Type B pancreatic cell (in vitro differentiated cells): ENCODE results near the gene TEX13C. TPM values are rescaled to one million over a fixed set of nuclear protein-coding genes. Genes with fewer than 3 reads are reported as not detected.
"Not testable (repeated sequence)": the region's sequence is repeated elsewhere in the genome, so short reads cannot be mapped to it uniquely, and the experiment has no call there.

ENCODE experiments used
- DNase-seq: peaks from one replicate; pipeline ENCODE4 v3.0.0; 2021; ENCODE audit warnings: mixed read lengths; ENCODE audit not compliant: unreplicated experiment; ENCODE audit errors: extremely low spot score
- H3K27ac Mint-ChIP-seq: 2 replicates; pipeline ENCODE4 v1.8.0; 2021; ENCODE audit warnings: mild to moderate bottlenecking, mixed read lengths
- H3K27me3 Mint-ChIP-seq: 2 replicates; pipeline ENCODE4 v1.8.0; 2021; ENCODE audit warnings: mixed read lengths
- H3K36me3 Mint-ChIP-seq: 2 replicates; pipeline ENCODE4 v1.8.0; 2021; ENCODE audit warnings: mixed read lengths
- H3K4me1 Mint-ChIP-seq: one replicate; pipeline ENCODE4 v1.8.0; 2021; ENCODE audit warnings: mixed read lengths; ENCODE audit not compliant: unreplicated experiment
- H3K4me3 Mint-ChIP-seq: 2 replicates; pipeline ENCODE4 v1.8.0; 2021; ENCODE audit warnings: mild to moderate bottlenecking, mixed read lengths
- H3K9me3 Mint-ChIP-seq: 2 replicates; pipeline ENCODE4 v1.8.0; 2021; ENCODE audit warnings: mixed read lengths
- total RNA-seq: library from RNA; stranded (reverse); gene quantifications from 2 replicates; pipeline ENCODE4 v1.2.1, GENCODE V29; 2021; ENCODE audit warnings: low replicate concordance
- TF ChIP-seq, protein P1 (sequence below): fragments of 200-600 bp; sonication (generic); conservative IDR thresholded peaks from 2 replicates; pipeline ENCODE4 v1.5.0; 2021; ENCODE audit warnings: antibody characterized with exemption, mild to moderate bottlenecking

The TEX13C gene
- total RNA-seq, 1 donor from 2014 or later: not detected

DNA sequence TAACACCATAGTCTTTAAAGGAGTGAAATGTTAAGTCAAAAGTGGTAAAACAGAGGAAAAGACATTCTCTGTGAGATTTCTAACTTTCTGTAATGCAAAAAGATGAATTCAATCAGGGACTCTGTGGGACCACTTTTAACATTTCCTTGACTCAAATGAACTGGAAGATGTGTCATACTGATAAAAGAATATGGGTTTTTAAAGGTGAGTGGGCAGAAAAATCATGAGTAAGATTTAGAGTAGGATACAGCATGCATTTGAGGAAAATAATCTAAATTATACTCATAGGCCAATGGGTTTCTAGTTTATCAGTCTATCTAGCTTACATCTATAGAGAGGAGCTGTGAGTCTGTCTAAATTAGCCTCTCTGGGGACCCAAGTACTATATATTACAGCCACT is 11.0 kb upstream of the TEX13C start:
- peaks cover 5% of the 10 kb centered on the region for H3K27me3 Mint-ChIP-seq
- TF ChIP-seq, protein P1, sequence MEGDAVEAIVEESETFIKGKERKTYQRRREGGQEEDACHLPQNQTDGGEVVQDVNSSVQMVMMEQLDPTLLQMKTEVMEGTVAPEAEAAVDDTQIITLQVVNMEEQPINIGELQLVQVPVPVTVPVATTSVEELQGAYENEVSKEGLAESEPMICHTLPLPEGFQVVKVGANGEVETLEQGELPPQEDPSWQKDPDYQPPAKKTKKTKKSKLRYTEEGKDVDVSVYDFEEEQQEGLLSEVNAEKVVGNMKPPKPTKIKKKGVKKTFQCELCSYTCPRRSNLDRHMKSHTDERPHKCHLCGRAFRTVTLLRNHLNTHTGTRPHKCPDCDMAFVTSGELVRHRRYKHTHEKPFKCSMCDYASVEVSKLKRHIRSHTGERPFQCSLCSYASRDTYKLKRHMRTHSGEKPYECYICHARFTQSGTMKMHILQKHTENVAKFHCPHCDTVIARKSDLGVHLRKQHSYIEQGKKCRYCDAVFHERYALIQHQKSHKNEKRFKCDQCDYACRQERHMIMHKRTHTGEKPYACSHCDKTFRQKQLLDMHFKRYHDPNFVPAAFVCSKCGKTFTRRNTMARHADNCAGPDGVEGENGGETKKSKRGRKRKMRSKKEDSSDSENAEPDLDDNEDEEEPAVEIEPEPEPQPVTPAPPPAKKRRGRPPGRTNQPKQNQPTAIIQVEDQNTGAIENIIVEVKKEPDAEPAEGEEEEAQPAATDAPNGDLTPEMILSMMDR: no peak
- no peak overlapping the region for H3K27ac Mint-ChIP-seq
- no peak for DNase-seq
- no peaks in the 10 kb centered on the region for H3K36me3 Mint-ChIP-seq
- H3K4me3 Mint-ChIP-seq: no peak overlapping the region
- no peaks in the 10 kb centered on the region for H3K9me3 Mint-ChIP-seq
- H3K4me1 Mint-ChIP-seq: no peaks in the 10 kb centered on the region

DNA sequence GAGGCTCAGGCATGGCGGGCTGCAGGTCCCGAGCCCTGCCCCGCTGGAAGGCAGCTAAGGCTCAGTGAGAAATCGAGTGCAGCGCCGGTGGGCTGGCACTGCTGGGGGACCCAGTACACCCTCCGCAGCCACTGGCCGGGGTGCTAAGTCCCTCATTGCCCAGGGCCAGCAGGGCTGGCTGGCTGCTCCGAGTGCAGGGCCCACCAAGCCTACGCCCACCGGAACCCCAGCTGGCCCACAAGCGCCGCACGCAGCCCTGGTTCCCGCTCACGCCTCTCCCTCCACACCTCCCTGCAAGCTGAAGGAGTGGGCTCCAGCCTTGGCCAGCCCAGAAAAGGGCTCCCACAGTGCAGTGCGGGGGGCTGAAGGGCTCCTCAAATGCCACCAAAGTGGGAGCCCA is 505 bp upstream of the TEX13C start:
- not testable (repeated sequence) for H3K4me1 Mint-ChIP-seq, H3K36me3 Mint-ChIP-seq, H3K9me3 Mint-ChIP-seq, DNase-seq, H3K4me3 Mint-ChIP-seq, H3K27me3 Mint-ChIP-seq, H3K27ac Mint-ChIP-seq

DNA sequence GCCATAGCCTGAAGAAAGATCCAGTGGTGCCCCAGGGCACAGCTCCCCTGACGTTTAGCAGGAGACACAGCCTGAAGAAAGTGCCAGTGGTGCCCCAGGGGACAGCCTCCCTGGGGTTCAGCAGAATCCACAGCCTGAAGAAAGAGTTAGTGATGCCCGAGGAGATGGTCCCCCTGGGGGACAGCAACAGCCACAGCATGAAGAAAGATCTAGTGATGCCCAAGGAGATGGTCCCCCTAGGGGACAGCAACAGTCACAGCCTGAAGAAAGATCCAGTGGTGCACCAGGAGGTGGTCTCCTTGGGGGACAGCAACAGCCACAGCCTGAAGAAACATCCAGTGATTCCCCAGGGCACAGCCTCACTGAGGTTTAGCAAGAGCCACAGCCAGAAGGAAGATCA is 2.8 kb downstream of the TEX13C start:
- H3K36me3 Mint-ChIP-seq: no peaks in the 10 kb centered on the region
- H3K4me3 Mint-ChIP-seq: no peak overlapping the region
- TF ChIP-seq, protein P1: no peak
- H3K27ac Mint-ChIP-seq: no peak overlapping the region
- no peaks in the 10 kb centered on the region for H3K4me1 Mint-ChIP-seq
- DNase-seq: no peak
- H3K9me3 Mint-ChIP-seq: no peaks in the 10 kb centered on the region
- peaks cover 5% of the 10 kb centered on the region for H3K27me3 Mint-ChIP-seq

DNA sequence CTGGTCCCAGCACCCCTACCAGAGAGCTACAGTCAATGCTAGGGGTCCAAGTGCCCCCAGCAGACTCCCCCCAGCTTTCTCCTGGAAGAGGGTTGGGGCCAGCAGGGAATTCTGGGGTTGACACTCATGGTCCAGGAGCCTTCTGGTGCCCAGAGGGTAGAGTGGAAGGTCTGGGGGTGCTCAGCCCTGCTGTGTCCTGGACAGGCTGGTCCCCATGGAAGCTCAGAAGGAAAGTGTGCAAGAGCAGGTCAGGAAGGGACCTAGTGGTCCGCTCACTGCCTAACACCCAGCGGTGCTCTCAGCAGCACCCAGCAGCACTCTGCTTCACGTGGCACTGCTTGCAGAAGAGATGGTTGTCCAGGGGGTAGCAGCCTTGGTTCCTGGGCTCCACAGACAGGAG is 6.9 kb downstream of the TEX13C start:
- no peaks in the 10 kb centered on the region for H3K4me1 Mint-ChIP-seq
- no peak overlapping the region for H3K27ac Mint-ChIP-seq
- no peaks in the 10 kb centered on the region for H3K36me3 Mint-ChIP-seq
- H3K4me3 Mint-ChIP-seq: no peak overlapping the region
- H3K9me3 Mint-ChIP-seq: no peaks in the 10 kb centered on the region
- TF ChIP-seq, protein P1: no peak
- DNase-seq: no peak
- peaks cover 5% of the 10 kb centered on the region for H3K27me3 Mint-ChIP-seq

DNA sequence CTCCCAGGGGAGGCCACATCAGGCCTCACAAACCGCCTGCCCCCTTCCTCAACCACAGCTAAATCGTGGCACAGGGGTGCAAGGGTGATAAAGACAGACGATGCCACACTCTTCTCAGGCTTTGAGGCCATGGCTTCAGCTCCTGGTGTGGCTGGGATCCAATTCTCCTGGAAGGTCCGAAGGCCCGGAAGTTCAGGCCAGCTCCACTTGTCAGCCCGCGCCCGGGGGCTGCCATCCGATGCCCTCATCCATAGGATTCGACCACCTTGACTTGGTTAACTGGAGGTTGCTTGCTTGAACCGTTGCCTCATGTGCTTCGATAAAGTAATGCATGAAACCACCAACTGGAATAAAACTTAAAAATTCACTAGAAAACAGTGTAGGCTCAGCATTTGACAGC is 8.2 kb downstream of the TEX13C start:
- Mint-ChIP-seq H3K9me3 (no peaks in the 10 kb centered on the region), H3K36me3 (no peaks in the 10 kb centered on the region), H3K27me3 (peaks cover 5% of the 10 kb centered on the region), H3K4me1 (no peaks in the 10 kb centered on the region), H3K4me3 (no peak overlapping the region), H3K27ac (no peak overlapping the region)
- DNase-seq: no peak
- TF ChIP-seq, protein P1: no peak

DNA sequence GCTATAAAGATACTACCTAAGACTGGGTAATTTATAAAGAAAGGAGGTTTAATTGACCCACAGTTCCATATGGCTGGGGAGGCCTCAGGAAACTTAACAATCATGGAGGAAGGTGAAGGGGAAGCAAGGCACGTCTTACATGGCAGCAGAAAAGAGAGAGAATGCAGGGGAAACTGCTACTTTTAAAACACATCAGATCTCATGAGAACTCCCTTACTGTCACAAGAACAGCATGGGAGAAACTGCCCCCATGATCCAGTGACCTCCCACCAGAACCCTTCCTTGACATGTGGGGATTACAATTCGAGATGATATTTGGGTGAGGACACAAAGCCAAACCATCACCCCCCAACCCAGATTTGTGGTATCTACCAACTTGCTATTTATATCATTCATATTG is 13.9 kb downstream of the TEX13C start:
- Mint-ChIP-seq H3K27me3 (no peaks in the 10 kb centered on the region), H3K27ac (no peak overlapping the region), H3K4me1 (no peaks in the 10 kb centered on the region), H3K36me3 (no peaks in the 10 kb centered on the region), H3K4me3 (no peak overlapping the region), H3K9me3 (peaks cover 6% of the 10 kb centered on the region)
- DNase-seq: no peak
- TF ChIP-seq, protein P1: no peak
